HAP-1 (cell line): ENCODE data around the gene JPT1.
A peak's percentile ranks its signal among the peaks of the same experiment; 100 is the strongest.
"Not testable (repeated sequence)": the region's sequence is repeated elsewhere in the genome, so short reads cannot be mapped to it uniquely, and the experiment has no call there.

Experiments used
- DNase-seq, 2 experiments: peaks; one replicate each; pipeline ENCODE4 v3.0.0-alpha.2; 2016 to 2020; ENCODE audit warnings: low spot score in 2 of 2
- H3K27me3 ChIP-seq: fragments of 250-450 bp; sonication (Bioruptor Pico); 2 replicates; pipeline ENCODE4 v1.5.1; 2020; ENCODE audit warnings: low read depth, mild to moderate bottlenecking, moderate library complexity
- H3K36me3 ChIP-seq: fragments of 250-450 bp; sonication (Bioruptor Pico); replicated peaks from 2 replicates; pipeline ENCODE4 v1.5.1; 2020; ENCODE audit warnings: mild to moderate bottlenecking
- H3K4me1 ChIP-seq: fragments of 250-450 bp; sonication (Bioruptor Pico); 2 replicates; pipeline ENCODE4 v1.5.1; 2020; ENCODE audit warnings: mild to moderate bottlenecking
- H3K4me3 ChIP-seq: fragments of 250-450 bp; sonication (Bioruptor Pico); 2 replicates; pipeline ENCODE4 v1.5.1; 2020; ENCODE audit warnings: mild to moderate bottlenecking, moderate library complexity
- H3K9me3 ChIP-seq: fragments of 250-450 bp; sonication (Bioruptor Pico); 2 replicates; pipeline ENCODE4 v1.5.1; 2020; ENCODE audit warnings: mild to moderate bottlenecking, moderate library complexity
- in situ Hi-C: fragments of 300-500 bp; cut with MboI; formaldehyde crosslinking; loops from 3 replicates; pipeline ENCODE4 v1.14.3; 2020; ENCODE audit warnings: low sequenced_read_pairs, inconsistent platforms, mixed read lengths

The JPT1 gene

DNA sequence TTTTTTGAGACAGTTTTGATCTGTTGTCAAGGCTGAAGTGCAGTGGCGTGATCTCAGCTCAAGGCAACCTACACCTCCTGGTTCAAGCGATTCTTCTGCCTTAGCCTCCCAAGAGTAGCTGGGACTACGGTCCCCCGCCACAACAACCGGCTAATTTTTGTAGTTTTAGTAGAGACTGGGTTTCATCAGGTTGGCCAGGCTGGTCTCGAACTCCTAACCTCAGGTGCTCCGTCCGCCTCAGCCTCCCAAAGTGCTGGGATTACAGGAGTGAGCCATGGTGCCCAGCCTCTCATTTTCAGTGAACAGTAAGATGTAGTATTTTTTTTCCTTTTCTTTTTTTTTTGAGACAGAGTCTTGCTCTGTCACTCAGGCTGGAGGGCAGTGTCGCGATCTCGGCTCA is 20.7 kb upstream of the JPT1 start:
- no peaks in the 10 kb centered on the region for H3K9me3 ChIP-seq
- no peak for DNase-seq
- H3K36me3 ChIP-seq: peaks cover 88% of the 10 kb centered on the region
- H3K4me3 ChIP-seq: no peak overlapping the region
- H3K27me3 ChIP-seq: no peaks in the 10 kb centered on the region
- no peaks in the 10 kb centered on the region; the same call in 1 of the 2 replicates for H3K4me1 ChIP-seq
- in situ Hi-C loops: no loop called here

DNA sequence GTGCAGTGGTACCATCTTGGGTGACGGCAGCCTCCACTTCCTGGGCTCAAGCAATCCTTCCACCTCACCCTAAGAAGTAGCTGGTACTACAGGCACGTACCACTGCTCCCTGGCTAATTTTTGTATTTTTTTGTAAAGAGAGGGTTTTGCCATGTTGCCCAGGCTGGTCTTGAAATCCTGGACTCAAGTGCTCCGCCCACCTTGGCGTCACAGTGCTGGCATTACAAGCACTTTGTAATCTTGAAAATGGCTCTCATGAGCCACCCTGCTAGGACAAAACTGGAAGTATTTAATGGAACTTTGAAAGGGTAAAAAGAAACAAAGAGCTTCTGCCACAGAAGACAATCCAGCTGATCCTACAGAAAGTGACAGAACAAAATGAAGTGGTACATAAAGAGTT is 19.2 kb upstream of the JPT1 start:
- DNase-seq: no peak
- no peaks in the 10 kb centered on the region; the same call in 1 of the 2 replicates for H3K4me1 ChIP-seq
- H3K36me3 ChIP-seq: peaks cover 87% of the 10 kb centered on the region
- in situ Hi-C loops: no loop called here
- H3K27me3 ChIP-seq: no peaks in the 10 kb centered on the region
- H3K9me3 ChIP-seq: no peaks in the 10 kb centered on the region
- no peak overlapping the region for H3K4me3 ChIP-seq

DNA sequence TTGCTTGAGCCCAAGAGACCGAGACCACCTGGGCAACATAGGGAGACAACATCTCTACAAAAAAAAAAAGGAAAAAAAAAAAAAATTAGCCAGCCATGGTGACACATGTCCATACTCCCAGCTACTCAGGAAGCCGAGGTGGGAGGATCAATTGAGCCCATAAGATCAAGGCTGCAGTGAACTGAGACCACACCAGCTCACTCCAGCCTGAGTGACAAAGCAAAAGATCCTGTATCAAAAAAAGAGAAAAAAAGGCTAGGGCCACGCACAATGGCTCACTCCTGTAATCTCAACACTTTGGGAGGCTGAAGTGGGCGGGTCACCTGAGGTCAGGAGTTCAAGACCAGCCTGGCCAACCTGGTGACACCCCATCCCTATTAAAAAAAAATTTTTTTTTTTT is 14.7 kb upstream of the JPT1 start:
- no peak for DNase-seq
- no peaks in the 10 kb centered on the region for H3K9me3 ChIP-seq
- H3K4me3 ChIP-seq: no peak overlapping the region
- H3K36me3 ChIP-seq: peaks cover 81% of the 10 kb centered on the region
- H3K4me1 ChIP-seq: no peaks in the 10 kb centered on the region; the same call in 1 of the 2 replicates
- in situ Hi-C loops: no loop called here
- no peaks in the 10 kb centered on the region for H3K27me3 ChIP-seq

DNA sequence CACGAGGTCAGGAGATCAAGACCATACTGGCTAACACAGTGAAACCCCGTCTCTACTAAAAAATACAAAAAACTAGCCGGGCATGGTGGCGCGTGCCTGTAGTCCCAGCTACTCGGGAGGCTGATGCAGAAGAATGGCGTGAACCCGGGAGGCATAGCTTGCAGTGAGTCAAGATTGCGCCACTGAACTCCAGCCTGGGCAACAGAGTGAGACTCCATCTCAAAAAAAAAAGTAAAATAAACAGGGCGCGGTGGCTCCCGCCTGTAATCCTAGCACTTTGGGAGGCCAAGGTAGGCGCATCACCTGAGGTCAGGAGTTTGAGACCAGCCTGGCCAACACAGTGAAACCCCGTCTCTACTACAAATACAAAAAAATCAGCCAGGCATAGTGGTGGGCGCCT is 10.3 kb upstream of the JPT1 start:
- H3K4me3 ChIP-seq, H3K9me3 ChIP-seq, DNase-seq, H3K4me1 ChIP-seq, in situ Hi-C loops, H3K27me3 ChIP-seq: not testable (repeated sequence)
- peaks cover 46% of the 10 kb centered on the region for H3K36me3 ChIP-seq

DNA sequence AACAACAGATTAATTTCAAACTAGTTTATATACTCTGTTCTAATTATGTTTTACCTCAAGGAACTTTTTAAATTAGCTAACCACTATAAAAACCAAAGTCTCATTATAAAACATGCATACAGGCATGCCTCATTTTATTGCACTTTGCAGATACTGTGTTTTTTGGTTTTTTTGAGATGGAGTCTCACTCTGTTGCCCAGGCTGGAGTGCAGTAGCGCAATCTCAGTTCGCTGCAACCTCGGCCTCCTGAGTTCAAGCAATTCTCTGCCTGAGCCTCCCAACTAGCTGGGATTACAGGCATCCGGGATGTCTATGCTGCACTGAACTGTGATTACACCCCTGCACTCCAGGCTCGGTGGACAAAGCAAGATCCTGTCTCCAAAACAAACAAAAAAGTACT is 8.8 kb upstream of the JPT1 start:
- no peak for DNase-seq
- Histone ChIP-seq H3K27me3 (no peaks in the 10 kb centered on the region), H3K36me3 (peaks cover 35% of the 10 kb centered on the region), H3K4me1 (no peaks in the 10 kb centered on the region), H3K9me3 (no peaks in the 10 kb centered on the region), H3K4me3 (no peak overlapping the region)
- in situ Hi-C loops: no loop called here

DNA sequence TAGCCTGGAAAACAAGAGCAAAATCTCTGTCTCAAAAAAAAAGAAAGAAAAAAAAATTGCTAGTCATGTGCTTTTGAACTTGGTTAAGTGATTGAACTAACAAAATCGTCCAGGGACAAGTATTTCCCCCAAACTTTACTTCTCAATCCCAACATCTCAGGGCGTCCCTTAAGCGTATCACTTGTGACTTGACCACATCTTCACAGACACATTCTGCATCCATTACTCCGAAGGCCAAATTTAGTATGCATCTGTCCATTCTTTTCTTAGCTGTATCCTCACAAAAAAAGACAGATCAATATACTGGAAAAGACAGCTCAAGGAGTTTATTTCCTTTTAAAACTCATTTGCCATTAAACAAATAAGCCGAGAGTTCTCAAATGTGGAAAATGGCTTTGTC is 5.9 kb upstream of the JPT1 start:
- in situ Hi-C loops: no loop called here
- Histone ChIP-seq H3K36me3 (peaks cover 19% of the 10 kb centered on the region), H3K27me3 (no peaks in the 10 kb centered on the region), H3K9me3 (no peaks in the 10 kb centered on the region), H3K4me1 (peaks cover 6% of the 10 kb centered on the region), H3K4me3 (no peak overlapping the region)
- no peak for DNase-seq

DNA sequence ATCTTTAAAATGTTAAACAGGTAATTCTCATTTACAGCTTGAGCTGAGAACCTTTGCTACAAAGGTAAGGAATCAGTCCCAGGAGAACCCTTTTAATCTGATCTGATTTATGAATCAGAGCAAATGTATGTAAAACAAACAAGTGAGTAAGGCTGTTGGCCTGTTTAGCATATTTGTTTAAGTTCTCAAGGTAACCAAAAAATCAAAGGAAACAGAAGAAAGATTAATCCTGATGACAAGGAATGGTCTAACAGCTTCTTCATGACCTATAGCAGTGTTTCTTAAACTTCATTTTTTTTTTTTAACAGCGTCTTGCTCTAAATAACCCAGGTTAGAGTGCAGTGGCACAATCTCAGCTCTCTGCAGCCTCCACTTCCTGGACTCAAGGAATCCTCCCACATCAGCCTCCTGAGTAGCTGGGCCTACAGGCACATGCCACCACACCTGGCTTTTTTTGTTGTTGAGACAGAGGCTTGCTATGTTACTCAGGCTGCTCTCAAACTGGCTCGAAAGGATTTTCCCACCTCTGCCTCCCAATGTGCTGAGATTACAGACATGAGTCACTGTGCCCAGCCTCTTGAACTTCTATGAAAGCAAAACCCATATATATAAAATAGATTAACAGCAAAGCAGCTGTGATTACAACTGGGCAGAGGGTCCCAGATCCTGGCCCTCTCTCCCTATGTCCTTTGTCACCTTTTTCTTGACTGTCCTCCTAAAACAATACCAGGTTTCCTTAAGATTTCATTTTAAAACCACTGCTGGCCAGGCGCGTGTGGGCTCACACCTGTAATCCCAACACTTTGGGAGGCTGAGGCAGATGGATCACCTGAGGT is 5.1 kb upstream of the JPT1 start:
- no peak for DNase-seq
- H3K4me3 ChIP-seq: no peak overlapping the region
- no peaks in the 10 kb centered on the region for H3K9me3 ChIP-seq
- H3K36me3 ChIP-seq: peaks cover 14% of the 10 kb centered on the region
- H3K27me3 ChIP-seq: no peaks in the 10 kb centered on the region
- peaks cover 12% of the 10 kb centered on the region for H3K4me1 ChIP-seq
- in situ Hi-C loops: no loop called here

DNA sequence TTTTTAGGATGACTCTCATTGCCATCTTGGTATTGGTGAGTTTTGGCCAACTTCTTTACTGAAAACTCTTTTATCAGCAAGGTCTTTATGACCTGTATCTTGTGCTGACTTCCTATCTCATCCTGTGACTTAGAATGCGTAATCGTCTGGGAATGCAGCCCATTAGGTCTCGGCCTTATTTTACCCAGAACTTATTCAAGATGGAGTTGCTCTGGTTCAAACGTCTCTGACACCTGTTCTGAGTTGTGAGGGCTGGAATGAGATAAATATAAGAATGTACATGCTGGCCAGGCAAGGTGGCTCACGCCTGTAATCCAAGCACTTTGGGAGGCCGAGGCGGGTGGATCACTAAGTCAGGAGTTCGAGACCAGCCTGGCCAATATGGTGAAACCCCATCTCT is 4.2 kb upstream of the JPT1 start:
- Histone ChIP-seq H3K4me1 (peaks cover 12% of the 10 kb centered on the region), H3K36me3 (peaks cover 21% of the 10 kb centered on the region)
- DNase-seq, H3K9me3 ChIP-seq, H3K4me3 ChIP-seq, H3K27me3 ChIP-seq, in situ Hi-C loops: not testable (repeated sequence)

DNA sequence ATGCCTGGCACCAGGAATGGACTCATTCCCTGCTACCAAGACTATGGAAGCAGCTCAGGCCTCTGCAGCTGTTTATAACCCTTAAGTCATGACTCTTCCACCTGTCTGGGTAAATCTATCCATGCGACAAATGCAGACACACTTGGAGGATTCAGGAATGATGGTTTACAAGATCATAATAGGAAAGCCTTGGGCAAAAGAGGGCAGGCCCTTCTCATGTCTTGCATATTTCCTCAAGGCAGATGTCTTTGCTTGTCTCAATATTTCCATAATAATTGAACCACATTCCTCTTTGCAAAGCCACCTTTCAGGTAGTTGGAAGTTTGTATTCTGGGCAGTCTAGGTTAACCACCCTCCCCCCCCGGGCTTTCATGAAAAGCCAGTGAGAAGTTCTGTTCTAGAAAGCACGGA is 884 bp upstream of the JPT1 start:
- Histone ChIP-seq H3K4me3 (peak overlapping the region; percentile 91), H3K27me3 (no peaks in the 10 kb centered on the region), H3K36me3 (peaks cover 17% of the 10 kb centered on the region), H3K4me1 (peaks cover 20% of the 10 kb centered on the region), H3K9me3 (no peaks in the 10 kb centered on the region)
- in situ Hi-C loops: no loop called here
- peak; percentile 80 to 90 for DNase-seq

DNA sequence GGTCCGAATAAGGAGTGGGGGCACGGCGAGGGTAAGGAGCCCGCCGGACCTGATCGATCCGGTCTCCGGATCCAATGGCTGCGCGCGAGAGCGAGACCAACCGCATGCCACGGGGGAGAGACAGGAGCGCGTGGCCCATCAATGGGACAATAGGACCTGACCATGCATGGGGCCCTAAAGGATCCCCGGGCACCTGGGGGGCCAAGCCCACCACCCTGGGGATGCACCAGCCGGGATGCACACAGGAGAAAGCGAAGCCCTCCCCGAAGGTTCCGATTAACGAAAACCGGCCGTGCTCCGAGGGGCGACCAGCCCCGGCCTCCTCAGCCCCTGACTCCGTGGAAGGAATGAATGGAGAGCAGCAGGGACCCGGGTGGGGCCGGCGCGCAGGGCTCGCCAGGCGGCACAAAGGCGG is 525 bp downstream of the JPT1 start:
- H3K4me1 ChIP-seq: peaks cover 20% of the 10 kb centered on the region

DNA sequence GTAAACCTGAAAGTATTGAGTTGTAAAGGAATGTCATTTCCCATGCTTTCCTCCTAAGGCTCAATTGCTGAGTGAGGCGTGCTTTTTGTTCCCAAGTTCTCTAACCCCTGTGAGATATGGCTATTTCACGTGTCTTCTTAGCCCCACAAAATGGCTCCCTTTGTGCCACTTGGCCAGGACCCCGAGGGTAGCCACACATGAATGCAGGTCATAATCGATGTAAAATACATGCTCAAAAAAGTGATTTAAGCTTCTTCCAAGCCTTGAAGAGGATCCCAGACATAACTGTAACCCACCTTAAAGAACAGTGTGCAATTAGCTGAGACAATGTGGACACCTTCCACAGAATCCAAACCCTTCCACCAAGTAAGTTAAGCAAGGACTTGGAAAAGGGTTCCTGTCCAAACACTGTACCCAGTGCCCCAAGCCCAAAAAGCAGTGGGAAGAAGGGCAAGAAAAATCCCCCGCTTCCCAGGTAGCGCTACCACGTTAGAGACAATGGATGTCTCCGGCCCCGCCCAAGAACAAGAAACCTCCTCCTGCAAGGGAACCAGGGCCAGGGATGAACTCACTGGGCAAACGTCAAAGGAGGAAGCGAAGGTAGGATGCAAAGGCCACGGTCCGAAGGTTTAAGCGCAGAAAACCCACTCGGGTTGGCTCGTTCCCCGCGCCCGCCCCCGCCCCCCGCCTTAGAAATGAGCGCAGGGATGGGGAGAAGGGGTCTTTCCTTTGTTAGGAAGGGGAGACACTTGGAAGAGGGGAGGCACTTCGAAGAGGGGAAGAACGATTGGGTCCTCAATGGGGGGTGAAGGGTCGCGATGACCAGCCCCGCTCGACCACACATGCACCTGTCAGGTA is 1.2 kb downstream of the JPT1 start:
- no peaks in the 10 kb centered on the region for H3K27me3 ChIP-seq
- H3K4me3 ChIP-seq: peak overlapping the region; percentile 91
- peaks cover 27% of the 10 kb centered on the region for H3K36me3 ChIP-seq
- DNase-seq: peak; percentile 53 to 75
- in situ Hi-C loops: no loop called here
- H3K4me1 ChIP-seq: peaks cover 20% of the 10 kb centered on the region
- no peaks in the 10 kb centered on the region for H3K9me3 ChIP-seq

More for the DNA sequence above, 525 bp downstream of the JPT1 start:
- H3K9me3 ChIP-seq: no peaks in the 10 kb centered on the region
- H3K27me3 ChIP-seq: no peaks in the 10 kb centered on the region
- peak overlapping the region; percentile 91 for H3K4me3 ChIP-seq
- H3K36me3 ChIP-seq: peaks cover 20% of the 10 kb centered on the region
- DNase-seq: peak in 1 of 2 experiments; percentile 42
- in situ Hi-C loops: no loop called here

DNA sequence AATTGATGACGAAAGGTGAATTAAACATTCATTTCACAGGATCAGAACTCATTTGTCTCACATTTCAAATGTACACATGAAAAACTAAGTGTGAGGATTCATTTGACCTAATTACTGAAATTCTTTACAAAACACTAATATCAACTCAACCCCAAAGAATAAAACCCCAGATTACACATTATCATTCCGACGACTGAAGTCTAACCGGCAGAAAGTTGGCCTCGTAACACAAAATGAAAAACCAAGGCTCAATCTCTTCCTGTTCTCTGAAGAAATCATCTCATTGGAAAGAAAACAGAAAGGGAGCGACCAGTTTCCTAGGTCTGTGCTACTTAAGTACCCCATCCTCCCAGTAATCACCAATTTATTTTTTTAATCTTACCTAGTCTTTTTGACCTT is 1.8 kb downstream of the JPT1 start:
- in situ Hi-C loops: no loop called here
- Histone ChIP-seq H3K4me3 (peak overlapping the region; percentile 91), H3K4me1 (peaks cover 20% of the 10 kb centered on the region), H3K36me3 (peaks cover 30% of the 10 kb centered on the region), H3K9me3 (no peaks in the 10 kb centered on the region), H3K27me3 (no peaks in the 10 kb centered on the region)
- DNase-seq: no peak

DNA sequence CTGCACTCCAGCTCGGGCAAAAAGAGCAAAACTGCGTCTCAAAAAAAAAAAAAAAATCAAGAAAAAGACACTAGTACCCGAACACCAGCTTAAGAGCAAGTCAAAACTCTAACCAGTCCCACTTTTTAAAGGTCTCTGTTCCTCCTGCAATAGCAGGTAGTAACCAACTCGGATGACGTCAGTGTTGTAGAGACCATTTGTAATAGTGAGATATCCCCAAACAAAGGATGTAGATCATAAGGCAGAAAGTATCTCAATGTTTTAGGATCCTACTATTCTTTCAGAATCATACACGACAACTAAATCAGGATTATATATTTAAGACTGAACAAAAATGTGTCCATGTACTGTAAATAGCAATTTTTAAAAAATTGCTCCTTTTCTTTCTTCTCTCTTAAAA is 2.4 kb downstream of the JPT1 start:
- DNase-seq: no peak
- peaks cover 20% of the 10 kb centered on the region for H3K4me1 ChIP-seq
- H3K36me3 ChIP-seq: peaks cover 33% of the 10 kb centered on the region
- peak overlapping the region; percentile 91 for H3K4me3 ChIP-seq
- in situ Hi-C loops: no loop called here
- H3K9me3 ChIP-seq: no peaks in the 10 kb centered on the region
- H3K27me3 ChIP-seq: no peaks in the 10 kb centered on the region
